GM18502 (cell line): ENCODE data around the gene JAK1.
A peak's percentile ranks its signal among the peaks of the same experiment; 100 is the strongest.
"Not testable (repeated sequence)": the region's sequence is repeated elsewhere in the genome, so short reads cannot be mapped to it uniquely, and the experiment has no call there.

Source experiments
- ATAC-seq: cut with Tn5 transposase; IDR thresholded peaks from one replicate; pipeline ENCODE4 v1.9.1; 2021; ENCODE audit warnings: mild to moderate bottlenecking; ENCODE audit not compliant: unreplicated experiment, poor library complexity

Gene JAK1

GRCh38 chr1:64966158-64966971 is at the start of gene JAK1:
JAK1 (minus strand) TSS chr1:64966549; CDS start chr1:64886264, 80,285 bp downstream.
- peak; percentile 77 for ATAC-seq

GRCh38 chr1:65014321-65014720 is 48.0 kb upstream of the JAK1 start:
- ATAC-seq, result no peak

- ATAC-seq, result no peak
Measured at GRCh38 chr1:65011983-65012382, 45.6 kb upstream of the JAK1 start.

- ATAC-seq, result no peak
Measured at GRCh38 chr1:65009724-65010420, 43.5 kb upstream of the JAK1 start.

GRCh38 chr1:65009176-65009575 is 42.8 kb upstream of the JAK1 start:
- no peak for ATAC-seq

GRCh38 chr1:65006806-65007205 is 40.5 kb upstream of the JAK1 start:
- no peak for ATAC-seq

- ATAC-seq, result no peak
Measured at GRCh38 chr1:65003316-65003664, 36.9 kb upstream of the JAK1 start.

GRCh38 chr1:65002508-65003315 is 36.4 kb upstream of the JAK1 start:
- peak; percentile 86 for ATAC-seq

GRCh38 chr1:65002156-65002507 is 35.8 kb upstream of the JAK1 start:
- ATAC-seq, result no peak

- peak; percentile 46 for ATAC-seq
Measured at GRCh38 chr1:65001231-65001792, 35.0 kb upstream of the JAK1 start.

GRCh38 chr1:64998425-64998948 is 32.1 kb upstream of the JAK1 start:
- ATAC-seq, result not testable (repeated sequence)

GRCh38 chr1:64996541-64997257 is 30.4 kb upstream of the JAK1 start:
- no peak for ATAC-seq

GRCh38 chr1:64995316-64995715 is 29.0 kb upstream of the JAK1 start:
- ATAC-seq, result no peak

GRCh38 chr1:64986903-64987871 is 20.8 kb upstream of the JAK1 start:
- ATAC-seq, result peak; percentile 99

GRCh38 chr1:64984737-64985136 is 18.4 kb upstream of the JAK1 start:
- no peak for ATAC-seq

- no peak for ATAC-seq
Measured at GRCh38 chr1:64984106-64984505, 17.8 kb upstream of the JAK1 start.

- ATAC-seq, result no peak
Measured at GRCh38 chr1:64983110-64983509, 16.8 kb upstream of the JAK1 start.

- no peak for ATAC-seq
Measured at GRCh38 chr1:64981601-64982533, 15.5 kb upstream of the JAK1 start.
